Measurements from ENCODE around the gene SYCE3.

DNA sequence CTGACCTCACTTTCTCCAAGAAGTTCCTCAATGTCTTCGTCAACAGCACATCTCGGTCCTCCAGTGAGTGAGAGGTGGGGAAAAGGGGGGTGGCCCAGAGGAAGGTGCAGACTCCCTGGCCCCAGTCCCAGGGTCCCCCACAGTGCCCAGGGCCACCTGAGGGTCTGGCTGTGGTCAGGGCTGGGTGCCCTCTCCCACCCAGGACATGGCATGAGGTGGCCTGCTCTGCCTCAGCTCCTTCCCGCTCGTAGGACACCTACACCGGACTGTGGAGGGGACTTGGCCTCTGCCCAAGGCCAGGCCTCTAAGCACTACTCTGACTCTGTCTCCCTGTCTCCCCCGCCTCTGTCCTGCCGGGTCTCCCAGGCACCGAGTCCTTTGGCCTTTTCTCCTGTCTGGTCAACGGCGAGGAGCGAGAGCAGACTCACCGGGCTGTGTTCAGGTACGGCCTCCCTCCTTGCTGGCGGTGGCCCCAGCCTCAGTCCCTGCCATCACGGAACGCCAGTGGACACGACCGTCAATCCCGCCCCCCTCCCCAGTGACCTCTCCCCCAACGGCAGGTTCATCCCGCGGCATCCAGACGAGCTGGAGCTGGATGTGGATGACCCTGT lies 42.4 kb upstream of the SYCE3 start:
- TF ChIP-seq TAF1 (IDR thresholded peaks at IDR 0.05; ENCODE audit: borderline replicate concordance, low read depth, low read length) (no peak), POLR2A (IDR thresholded peaks at IDR 0.05; ENCODE audit: low read depth, low read length) (no peak)
